ENCODE measurements around the gene NFATC3. TPM values are rescaled to one million over a fixed set of nuclear protein-coding genes. Genes with fewer than 3 reads are reported as not detected.

The NFATC3 gene
- total RNA-seq, result 10 to 100 TPM; 22.5 to 29.3 TPM

DNA sequence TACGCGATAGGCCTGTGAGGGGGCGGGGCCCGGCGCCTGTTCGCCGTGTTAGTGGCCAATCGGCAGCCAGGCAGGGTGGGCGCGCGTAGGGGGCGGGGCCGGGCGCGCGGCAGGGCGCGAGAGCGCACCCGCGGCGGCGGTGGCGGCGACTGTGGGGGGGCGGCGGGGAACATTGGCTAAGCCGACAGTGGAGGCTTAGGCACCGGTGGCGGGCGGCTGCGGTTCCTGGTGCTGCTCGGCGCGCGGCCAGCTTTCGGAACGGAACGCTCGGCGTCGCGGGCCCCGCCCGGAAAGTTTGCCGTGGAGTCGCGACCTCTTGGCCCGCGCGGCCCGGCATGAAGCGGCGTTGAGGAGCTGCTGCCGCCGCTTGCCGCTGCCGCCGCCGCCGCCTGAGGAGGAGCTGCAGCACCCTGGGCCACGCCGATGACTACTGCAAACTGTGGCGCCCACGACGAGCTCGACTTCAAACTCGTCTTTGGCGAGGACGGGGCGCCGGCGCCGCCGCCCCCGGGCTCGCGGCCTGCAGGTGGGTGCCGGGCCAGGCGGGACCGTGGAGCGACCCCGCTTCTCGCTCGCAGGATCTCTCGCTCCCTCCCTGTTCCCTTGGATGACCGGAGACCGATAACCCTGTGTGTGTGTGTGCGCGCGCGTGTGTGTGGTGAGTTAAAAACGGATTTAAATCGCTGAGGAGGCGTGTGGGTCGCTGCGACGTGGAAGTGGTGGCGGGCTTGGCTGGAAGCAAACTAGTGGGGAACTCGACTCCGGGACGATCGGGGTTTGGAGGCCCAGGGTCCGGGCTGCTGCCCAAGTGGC is at the start of gene NFATC3:
Gene NFATC3, plus strand, starts transcription at position 112 of the 813 bp plus-strand sequence. Its CDS starts 312 bp downstream, at position 424.
- Histone ChIP-seq H3K4me1 (peaks cover 30% of the 10 kb centered on the region), H3K27me3 (no peaks in the 10 kb centered on the region), H3K27ac (peak within 1 kb of the TSS; percentile 94), H3K9me3 (no peaks in the 10 kb centered on the region), H3K36me3 (no peaks in the 10 kb centered on the region), H3K9ac (ENCODE audit: low read depth in 2 of 2, low read length in 2 of 2) (peak within 1 kb of the TSS; percentile 85 to 94), H3K4me3 (peak within 1 kb of the TSS; percentile 81)
- DNase-seq, result peak; percentile 98
- TF ChIP-seq, protein P1, sequence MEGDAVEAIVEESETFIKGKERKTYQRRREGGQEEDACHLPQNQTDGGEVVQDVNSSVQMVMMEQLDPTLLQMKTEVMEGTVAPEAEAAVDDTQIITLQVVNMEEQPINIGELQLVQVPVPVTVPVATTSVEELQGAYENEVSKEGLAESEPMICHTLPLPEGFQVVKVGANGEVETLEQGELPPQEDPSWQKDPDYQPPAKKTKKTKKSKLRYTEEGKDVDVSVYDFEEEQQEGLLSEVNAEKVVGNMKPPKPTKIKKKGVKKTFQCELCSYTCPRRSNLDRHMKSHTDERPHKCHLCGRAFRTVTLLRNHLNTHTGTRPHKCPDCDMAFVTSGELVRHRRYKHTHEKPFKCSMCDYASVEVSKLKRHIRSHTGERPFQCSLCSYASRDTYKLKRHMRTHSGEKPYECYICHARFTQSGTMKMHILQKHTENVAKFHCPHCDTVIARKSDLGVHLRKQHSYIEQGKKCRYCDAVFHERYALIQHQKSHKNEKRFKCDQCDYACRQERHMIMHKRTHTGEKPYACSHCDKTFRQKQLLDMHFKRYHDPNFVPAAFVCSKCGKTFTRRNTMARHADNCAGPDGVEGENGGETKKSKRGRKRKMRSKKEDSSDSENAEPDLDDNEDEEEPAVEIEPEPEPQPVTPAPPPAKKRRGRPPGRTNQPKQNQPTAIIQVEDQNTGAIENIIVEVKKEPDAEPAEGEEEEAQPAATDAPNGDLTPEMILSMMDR (IDR thresholded peaks at IDR 0.05), result no peak
- intact Hi-C loops (cut with DNase I), result no loop called here

DNA sequence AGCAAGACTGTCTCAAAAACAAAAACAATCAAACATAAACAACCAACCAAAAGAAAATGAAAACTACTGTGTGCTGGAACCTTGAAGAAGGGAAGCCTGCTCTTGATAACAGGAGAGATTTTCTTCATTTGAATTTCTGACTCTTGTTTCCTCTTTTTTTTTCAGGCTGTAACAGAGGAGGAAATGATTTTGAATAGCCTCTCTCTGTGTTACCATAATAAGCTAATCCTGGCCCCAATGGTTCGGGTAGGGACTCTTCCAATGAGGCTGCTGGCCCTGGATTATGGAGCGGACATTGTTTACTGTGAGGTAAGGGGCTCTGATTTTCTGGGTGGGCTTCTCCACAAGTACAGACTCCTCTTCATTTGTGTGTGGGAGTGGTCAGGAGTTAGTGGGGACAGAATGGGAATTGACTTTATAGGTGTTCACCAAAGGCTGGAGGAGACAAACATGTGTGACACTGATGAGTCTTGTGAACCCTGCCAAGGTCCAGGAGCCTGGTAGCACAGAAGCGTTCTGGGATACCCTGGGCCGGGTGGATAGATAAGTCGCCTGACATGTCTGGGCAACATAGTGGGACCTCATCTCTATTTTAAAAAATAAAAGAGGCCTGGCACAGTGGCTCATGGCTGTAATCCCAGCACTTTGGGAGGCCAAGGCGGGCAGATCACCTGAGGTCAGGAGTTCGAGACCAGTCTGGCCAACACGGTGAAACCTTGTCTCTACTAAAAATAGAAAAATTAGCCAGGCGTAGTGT is 47.2 kb upstream of the NFATC3 start:
- no peak overlapping the region for H3K4me3 ChIP-seq
- TF ChIP-seq, protein P1 (IDR thresholded peaks at IDR 0.05), result no peak
- H3K27ac ChIP-seq, result no peak overlapping the region
- H3K36me3 ChIP-seq, result no peaks in the 10 kb centered on the region
- H3K4me1 ChIP-seq, result no peaks in the 10 kb centered on the region
- intact Hi-C loops (cut with DNase I), result no loop called here
- no peaks in the 10 kb centered on the region for H3K9me3 ChIP-seq
- no peaks in the 10 kb centered on the region for H3K27me3 ChIP-seq
- no peak for DNase-seq
- no peak overlapping the region for H3K9ac ChIP-seq (ENCODE audit: low read depth in 2 of 2, low read length in 2 of 2)

DNA sequence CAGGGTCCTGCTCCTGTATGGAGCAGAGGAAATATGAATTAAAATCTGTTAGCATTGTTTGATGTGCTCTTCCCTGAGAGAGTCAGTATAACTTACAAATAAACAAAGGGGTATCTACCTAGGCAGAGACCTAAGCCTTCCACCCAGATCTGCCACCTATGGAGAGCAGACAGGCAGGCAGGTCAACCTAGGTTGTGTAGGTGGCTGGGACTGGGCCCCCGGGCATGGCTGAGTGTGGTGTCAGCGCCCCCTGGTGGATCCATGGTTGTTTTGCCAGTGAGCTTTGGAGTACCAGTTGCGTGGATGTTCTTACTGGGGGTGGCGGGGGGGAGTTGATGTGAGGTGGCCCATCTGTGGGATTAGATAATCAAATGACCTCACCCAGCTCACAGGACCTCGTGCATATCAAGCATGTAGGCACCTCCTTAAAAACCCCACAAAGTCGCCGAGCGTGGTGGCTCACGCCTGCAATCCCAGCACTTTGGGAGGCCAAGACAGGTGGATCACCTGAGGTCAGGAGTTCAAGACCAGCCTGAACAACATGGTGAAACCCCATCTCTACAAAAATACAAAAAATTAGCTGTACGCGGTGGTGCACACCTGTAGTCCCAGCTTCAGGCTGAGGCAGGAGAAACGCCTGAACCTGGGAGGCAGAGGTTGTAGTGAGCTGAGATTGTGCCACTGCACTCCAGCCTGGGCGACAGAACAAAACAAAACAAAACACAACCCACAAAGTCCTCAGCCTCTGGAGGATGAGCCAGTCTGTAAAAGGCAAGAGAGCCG is 44.5 kb upstream of the NFATC3 start:
- intact Hi-C loops (cut with DNase I), result loop anchor here (5.0 kb wide), 1 partner anchor 48 kb away; no protein-coding TSS in a partner anchor
- no peaks in the 10 kb centered on the region for H3K27me3 ChIP-seq
- no peaks in the 10 kb centered on the region for H3K4me1 ChIP-seq
- H3K9ac ChIP-seq (ENCODE audit: low read depth in 2 of 2, low read length in 2 of 2), result no peak overlapping the region
- no peak overlapping the region for H3K27ac ChIP-seq
- DNase-seq, result peak; percentile 88
- no peaks in the 10 kb centered on the region for H3K9me3 ChIP-seq
- TF ChIP-seq, protein P1 (IDR thresholded peaks at IDR 0.05), result peak; percentile 71
- H3K36me3 ChIP-seq, result no peaks in the 10 kb centered on the region
- no peak overlapping the region for H3K4me3 ChIP-seq

DNA sequence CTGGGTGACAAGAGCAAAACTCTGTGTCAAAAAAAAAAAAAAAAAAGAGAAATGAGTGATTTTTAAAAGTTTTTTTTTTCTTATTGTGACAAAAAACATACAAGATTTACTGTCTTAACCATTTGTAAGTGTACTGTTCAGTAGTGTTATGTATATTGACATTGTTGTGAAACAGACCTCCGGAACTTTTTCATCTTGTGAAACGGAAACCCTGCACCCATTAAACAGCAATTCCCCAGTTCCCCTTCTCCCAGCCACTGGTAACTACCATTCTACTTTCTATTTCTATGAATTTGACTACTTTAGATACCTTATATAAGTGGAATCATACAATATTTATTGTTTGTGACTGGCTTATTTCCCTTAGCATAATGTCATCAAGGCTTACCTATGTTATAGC is 43.4 kb upstream of the NFATC3 start:
- DNase-seq, result no peak
- Histone ChIP-seq H3K27ac (no peak overlapping the region), H3K36me3 (no peaks in the 10 kb centered on the region), H3K4me1 (no peaks in the 10 kb centered on the region), H3K27me3 (no peaks in the 10 kb centered on the region), H3K4me3 (no peak overlapping the region), H3K9ac (ENCODE audit: low read depth in 2 of 2, low read length in 2 of 2) (no peak overlapping the region), H3K9me3 (no peaks in the 10 kb centered on the region)
- intact Hi-C loops (cut with DNase I), result loop anchor here (5.0 kb wide), 1 partner anchor 49 kb away; no protein-coding TSS in a partner anchor
- TF ChIP-seq, protein P1 (IDR thresholded peaks at IDR 0.05), result no peak

DNA sequence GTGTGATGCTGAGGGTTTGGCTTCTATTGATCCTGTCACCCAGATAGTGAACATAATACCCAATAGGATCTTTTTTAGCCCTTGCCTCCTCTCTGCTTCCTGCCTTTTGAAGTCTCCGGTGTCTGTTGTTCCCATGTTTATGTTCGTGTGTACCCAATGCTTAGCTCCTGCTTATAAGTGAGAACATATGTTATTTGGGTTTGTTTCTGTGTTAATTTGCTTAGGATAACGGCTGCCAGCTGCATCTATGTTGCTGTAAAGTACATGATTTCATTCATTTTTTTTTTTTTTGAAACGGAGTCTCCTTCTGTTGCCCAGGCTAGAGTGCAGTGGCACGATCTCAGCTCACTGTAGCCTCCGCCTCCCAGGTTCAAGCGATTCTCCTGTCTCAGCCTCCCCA is 39.1 kb upstream of the NFATC3 start:
- Histone ChIP-seq H3K9ac (ENCODE audit: low read depth in 2 of 2, low read length in 2 of 2) (no peak overlapping the region), H3K9me3 (no peaks in the 10 kb centered on the region), H3K4me3 (no peak overlapping the region), H3K4me1 (no peaks in the 10 kb centered on the region), H3K27me3 (no peaks in the 10 kb centered on the region), H3K27ac (no peak overlapping the region), H3K36me3 (no peaks in the 10 kb centered on the region)
- intact Hi-C loops (cut with DNase I), result no loop called here
- no peak for DNase-seq
- TF ChIP-seq, protein P1 (IDR thresholded peaks at IDR 0.05), result no peak
